Upper lobe of right lung (tissue), 1 donor: Measurements from ENCODE around the gene CACNG4. TPM values are rescaled to one million over a fixed set of nuclear protein-coding genes. Genes with fewer than 3 reads are reported as not detected.

Source experiments
- ATAC-seq: fragments of 200-7000 bp; cut with Tn5 transposase; one replicate; pipeline ENCODE4 v1.9.1; 2020; ENCODE audit warnings: mild to moderate bottlenecking, moderate library complexity
- DNase-seq: peaks from one replicate; pipeline ENCODE4 v3.0.0-alpha.2; 2020
- H3K27ac ChIP-seq: fragments of 200-600 bp; one replicate; pipeline ENCODE4 v1.8.0; 2022
- H3K27me3 ChIP-seq: fragments of 200-600 bp; one replicate; pipeline ENCODE4 v1.8.0; 2022; ENCODE audit warnings: mild to moderate bottlenecking
- H3K36me3 ChIP-seq: fragments of 200-600 bp; one replicate; pipeline ENCODE4 v1.8.0; 2022
- H3K4me1 ChIP-seq: fragments of 200-600 bp; one replicate; pipeline ENCODE4 v1.8.0; 2022
- H3K4me3 ChIP-seq: fragments of 200-600 bp; one replicate; pipeline ENCODE4 v1.8.0; 2022; ENCODE audit warnings: mild to moderate bottlenecking
- H3K9me3 ChIP-seq: fragments of 200-600 bp; one replicate; pipeline ENCODE4 v1.8.0; 2022
- intact Hi-C: fragments of 100-400 bp; cut with DNase I; formaldehyde crosslinking; loops from one replicate; pipeline ENCODE4 v1.11.0; 2022
- total RNA-seq: library from RNA; stranded (reverse); fragmentation: NEBNext Ultra II Directional; extraction: Animal tissue kit (Norgen Biotek cat#: 25700); gene quantifications from one replicate; pipeline ENCODE4 v1.2.1, GENCODE V29; 2021
- TF ChIP-seq, protein P1 (sequence below): fragments of 200-600 bp; IDR thresholded peaks from one replicate; pipeline ENCODE4 v1.8.0; 2022; ENCODE audit warnings: antibody characterized with exemption
- donor health status: DM: no; HTN: yes; CAD: no; lungs with severe emphysema.

CACNG4 gene
- total RNA-seq, 1 donor from 2014 or later: 9.3 TPM

- Histone ChIP-seq H3K9me3 (no peaks in the 10 kb centered on the region), H3K27ac (no peak overlapping the region), H3K4me3 (no peak overlapping the region), H3K27me3 (no peaks in the 10 kb centered on the region), H3K36me3 (peaks cover 58% of the 10 kb centered on the region), H3K4me1 (peaks cover 4% of the 10 kb centered on the region)
- no peak for ATAC-seq
- intact Hi-C loops: no loop called here
- TF ChIP-seq, protein P1, sequence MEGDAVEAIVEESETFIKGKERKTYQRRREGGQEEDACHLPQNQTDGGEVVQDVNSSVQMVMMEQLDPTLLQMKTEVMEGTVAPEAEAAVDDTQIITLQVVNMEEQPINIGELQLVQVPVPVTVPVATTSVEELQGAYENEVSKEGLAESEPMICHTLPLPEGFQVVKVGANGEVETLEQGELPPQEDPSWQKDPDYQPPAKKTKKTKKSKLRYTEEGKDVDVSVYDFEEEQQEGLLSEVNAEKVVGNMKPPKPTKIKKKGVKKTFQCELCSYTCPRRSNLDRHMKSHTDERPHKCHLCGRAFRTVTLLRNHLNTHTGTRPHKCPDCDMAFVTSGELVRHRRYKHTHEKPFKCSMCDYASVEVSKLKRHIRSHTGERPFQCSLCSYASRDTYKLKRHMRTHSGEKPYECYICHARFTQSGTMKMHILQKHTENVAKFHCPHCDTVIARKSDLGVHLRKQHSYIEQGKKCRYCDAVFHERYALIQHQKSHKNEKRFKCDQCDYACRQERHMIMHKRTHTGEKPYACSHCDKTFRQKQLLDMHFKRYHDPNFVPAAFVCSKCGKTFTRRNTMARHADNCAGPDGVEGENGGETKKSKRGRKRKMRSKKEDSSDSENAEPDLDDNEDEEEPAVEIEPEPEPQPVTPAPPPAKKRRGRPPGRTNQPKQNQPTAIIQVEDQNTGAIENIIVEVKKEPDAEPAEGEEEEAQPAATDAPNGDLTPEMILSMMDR: no peak
- DNase-seq: no peak
Observed at GRCh38 chr17:67080804-67081203, 116.3 kb downstream of the CACNG4 start.

GRCh38 chr17:67082107-67082506, 117.6 kb downstream of the CACNG4 start:
- Histone ChIP-seq H3K4me1 (peaks cover 4% of the 10 kb centered on the region), H3K27me3 (no peaks in the 10 kb centered on the region), H3K36me3 (peaks cover 58% of the 10 kb centered on the region), H3K9me3 (no peaks in the 10 kb centered on the region), H3K4me3 (no peak overlapping the region), H3K27ac (no peak overlapping the region)
- TF ChIP-seq, protein P1: no peak
- intact Hi-C loops: no loop called here
- ATAC-seq (no peak), DNase-seq (no peak)

Other genes starting within 250 kb of the CACNG4 start
- not detected for gene CACNG5, start 129.6 kb upstream of the CACNG4 start, total RNA-seq
- not detected for gene CACNG1, start 79.8 kb downstream of the CACNG4 start, total RNA-seq